ENCODE results near the gene SDK1.

SDK1 gene

DNA sequence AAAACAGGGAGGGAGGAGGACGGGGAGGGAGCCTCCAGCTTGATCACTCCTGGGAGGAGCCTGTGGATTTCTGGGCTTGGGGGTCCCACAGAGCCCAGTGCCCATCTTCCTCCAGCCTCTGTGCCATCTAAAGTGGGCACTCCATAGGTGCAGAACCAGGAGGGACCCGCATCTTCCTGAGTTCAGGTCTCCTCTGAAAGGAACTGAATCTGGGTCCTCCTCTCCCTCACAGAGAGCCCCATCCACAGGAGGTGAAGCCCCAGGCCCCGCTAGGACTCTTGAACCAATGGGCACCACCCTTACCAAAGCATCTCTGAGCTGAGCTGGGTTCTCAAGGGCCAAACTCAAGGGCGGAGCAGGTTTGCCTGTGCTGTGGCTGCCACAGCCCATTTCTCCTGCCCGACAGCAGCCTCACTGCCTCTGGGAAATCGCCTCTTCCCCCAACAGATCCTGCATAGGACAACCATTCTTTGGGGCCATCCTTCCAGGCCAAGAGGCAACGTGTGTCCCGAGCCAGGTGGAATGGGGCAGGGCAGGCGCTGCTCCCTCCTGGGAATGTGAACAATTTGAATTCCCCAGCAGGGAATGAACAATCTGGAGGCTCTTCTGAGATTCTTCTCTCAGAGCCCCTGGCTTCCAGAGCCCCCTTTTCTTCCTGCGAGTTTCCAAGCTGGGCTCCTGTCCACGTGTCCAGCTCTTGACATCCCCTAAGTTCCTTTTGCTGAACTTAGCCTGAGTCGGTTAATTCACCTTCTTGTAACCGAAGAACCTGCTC is 970.1 kb downstream of the SDK1 start:
- no peak overlapping the region for H3K4me3 ChIP-seq (ENCODE audit: low read length)
- TF ChIP-seq, protein P1, sequence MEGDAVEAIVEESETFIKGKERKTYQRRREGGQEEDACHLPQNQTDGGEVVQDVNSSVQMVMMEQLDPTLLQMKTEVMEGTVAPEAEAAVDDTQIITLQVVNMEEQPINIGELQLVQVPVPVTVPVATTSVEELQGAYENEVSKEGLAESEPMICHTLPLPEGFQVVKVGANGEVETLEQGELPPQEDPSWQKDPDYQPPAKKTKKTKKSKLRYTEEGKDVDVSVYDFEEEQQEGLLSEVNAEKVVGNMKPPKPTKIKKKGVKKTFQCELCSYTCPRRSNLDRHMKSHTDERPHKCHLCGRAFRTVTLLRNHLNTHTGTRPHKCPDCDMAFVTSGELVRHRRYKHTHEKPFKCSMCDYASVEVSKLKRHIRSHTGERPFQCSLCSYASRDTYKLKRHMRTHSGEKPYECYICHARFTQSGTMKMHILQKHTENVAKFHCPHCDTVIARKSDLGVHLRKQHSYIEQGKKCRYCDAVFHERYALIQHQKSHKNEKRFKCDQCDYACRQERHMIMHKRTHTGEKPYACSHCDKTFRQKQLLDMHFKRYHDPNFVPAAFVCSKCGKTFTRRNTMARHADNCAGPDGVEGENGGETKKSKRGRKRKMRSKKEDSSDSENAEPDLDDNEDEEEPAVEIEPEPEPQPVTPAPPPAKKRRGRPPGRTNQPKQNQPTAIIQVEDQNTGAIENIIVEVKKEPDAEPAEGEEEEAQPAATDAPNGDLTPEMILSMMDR (conservative IDR thresholded peaks at IDR 0.05; ENCODE audit: low read length): no peak
- DNase-seq (ENCODE audit: low read depth): no peak

DNA sequence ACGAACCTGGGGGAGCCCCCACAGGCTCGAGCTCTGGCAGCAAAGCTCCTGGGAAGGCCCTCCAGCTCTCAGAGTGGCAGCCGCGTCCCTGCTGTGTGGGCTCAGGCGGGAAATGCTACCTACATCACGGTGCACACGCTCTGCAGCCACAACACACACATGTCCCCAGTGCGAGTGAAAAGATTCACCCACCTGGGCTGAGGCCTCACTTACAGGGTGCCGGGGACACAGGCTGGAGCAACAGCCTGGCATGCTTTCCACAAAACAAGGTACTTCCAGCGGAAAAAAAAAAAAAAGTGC is 970.6 kb downstream of the SDK1 start:
- no peak overlapping the region for H3K4me3 ChIP-seq (ENCODE audit: low read length)

DNA sequence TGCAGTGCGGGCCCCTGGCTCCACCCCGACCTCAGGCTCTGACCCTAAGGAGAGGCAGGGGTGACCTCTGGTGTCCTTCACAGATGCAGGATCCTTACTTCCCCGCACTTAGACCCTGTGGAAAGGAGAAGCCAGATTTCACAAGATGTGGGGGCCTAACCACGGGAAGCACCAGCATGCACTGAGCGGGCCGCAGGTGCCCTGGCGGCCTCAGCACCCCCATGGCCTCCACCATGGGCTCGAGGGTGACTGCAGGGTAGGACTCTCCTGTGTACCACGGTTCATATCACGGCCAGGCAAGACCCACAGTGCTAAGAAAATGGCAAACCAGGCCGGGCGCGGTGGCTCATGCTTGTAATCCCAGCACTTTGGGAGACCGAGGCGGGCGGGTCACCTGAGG is 971.1 kb downstream of the SDK1 start:
- no peak overlapping the region for H3K4me3 ChIP-seq (ENCODE audit: low read length)
- no peak for DNase-seq (ENCODE audit: low read depth)
- TF ChIP-seq, protein P1 (conservative IDR thresholded peaks at IDR 0.05; ENCODE audit: low read length): no peak

More for the DNA sequence above, 970.6 kb downstream of the SDK1 start:
- DNase-seq (ENCODE audit: low read depth): no peak
- TF ChIP-seq, protein P1 (conservative IDR thresholded peaks at IDR 0.05; ENCODE audit: low read length): no peak

DNA sequence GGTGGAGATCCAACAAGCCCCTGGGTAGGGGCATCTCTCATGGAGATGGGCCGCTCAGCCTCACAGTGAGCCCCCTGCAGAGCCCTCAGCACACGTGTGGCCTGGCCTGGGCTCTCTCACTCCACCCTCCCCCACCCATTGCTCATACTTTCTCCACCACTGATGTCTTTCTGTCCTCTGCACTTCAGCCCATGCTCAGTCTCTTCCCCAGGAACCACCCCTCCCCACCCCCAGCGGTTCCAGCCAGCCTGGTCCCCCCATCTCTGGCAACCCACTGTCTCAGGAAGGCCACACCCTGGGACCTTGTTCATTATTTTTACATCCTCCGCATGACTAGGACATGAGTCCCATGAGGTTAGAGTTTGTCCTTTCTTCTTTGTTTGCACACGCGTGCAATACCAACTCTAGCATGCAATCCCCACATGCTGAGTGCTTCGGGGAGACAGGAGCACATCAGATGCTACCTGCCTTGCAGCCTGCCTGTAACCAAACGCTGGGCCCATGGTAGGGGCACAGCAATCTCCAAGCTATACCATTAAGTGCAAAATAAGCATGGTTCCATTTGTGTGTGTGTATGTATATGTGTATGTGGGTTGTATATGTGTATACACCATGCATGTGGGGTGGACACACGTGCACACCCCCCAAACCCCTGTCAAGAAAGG is 972.6 kb downstream of the SDK1 start:
- TF ChIP-seq, protein P1 (conservative IDR thresholded peaks at IDR 0.05; ENCODE audit: low read length): no peak
- no peak for DNase-seq (ENCODE audit: low read depth)
- no peak overlapping the region for H3K4me3 ChIP-seq (ENCODE audit: low read length)

DNA sequence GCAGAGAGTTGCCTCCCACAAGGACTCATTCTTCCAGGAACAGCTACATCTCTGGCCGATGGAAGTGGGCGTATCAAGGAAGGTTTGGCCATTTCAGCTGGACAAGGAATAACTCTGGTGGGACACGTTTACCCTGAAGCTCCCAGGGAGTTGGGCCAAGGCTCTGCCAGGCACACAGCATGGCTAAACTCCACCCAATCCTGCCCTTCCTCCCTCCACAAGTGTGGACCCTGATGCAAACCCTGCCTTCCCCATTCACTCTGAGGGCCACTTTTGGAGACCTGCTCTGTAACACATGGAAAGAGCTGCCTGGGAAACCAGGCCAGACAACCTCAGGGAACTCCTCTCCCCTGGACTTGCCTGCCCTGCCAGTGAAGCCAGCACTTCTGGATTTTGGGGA is 973.2 kb downstream of the SDK1 start:
- no peak for DNase-seq (ENCODE audit: low read depth)
- TF ChIP-seq, protein P1 (conservative IDR thresholded peaks at IDR 0.05; ENCODE audit: low read length): no peak
- no peak overlapping the region for H3K4me3 ChIP-seq (ENCODE audit: low read length)

DNA sequence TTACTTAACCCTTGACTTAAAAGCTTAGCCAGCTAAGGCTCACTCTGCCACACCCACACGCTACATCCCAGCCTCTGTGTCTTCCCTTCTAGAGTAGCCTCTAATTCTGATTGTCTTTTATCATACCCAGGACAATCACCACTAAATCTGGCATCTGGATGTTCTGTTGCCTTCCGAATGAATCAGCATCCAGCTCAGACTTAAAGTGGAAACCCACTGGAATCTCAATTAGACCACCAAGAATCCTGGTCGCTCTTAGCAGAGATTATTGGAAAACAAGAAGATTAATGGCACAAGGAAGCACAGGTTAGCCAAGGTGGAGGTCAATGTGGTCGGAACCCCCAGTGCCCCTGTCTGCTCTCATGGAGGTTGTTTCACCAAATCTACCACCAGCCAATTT is 976.9 kb downstream of the SDK1 start:
- no peak for DNase-seq (ENCODE audit: low read depth)
- H3K4me3 ChIP-seq (ENCODE audit: low read length): no peak overlapping the region
- TF ChIP-seq, protein P1 (conservative IDR thresholded peaks at IDR 0.05; ENCODE audit: low read length): no peak

DNA sequence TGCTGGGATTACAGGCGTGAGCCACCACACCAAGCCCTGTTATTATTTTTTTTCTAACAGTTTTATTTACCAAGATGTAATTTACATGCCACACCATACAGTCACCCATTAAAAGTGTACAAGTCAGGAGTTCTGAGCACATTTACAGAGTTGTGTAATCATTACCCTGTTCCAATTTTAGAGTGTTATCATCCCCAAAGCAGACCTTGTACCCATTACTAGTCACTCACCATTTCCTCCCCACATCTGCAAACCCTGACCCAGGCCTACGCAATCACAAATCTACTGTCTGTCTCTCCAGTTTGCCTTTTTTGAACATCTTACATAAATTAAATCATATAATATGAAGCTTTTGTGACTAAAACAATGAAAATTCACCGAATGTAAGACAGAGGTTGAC is 978.2 kb downstream of the SDK1 start:
- DNase-seq (ENCODE audit: low read depth): no peak
- TF ChIP-seq, protein P1 (conservative IDR thresholded peaks at IDR 0.05; ENCODE audit: low read length): no peak
- H3K4me3 ChIP-seq (ENCODE audit: low read length): no peak overlapping the region

Measured in AG10803 (cell line).